Measurements from ENCODE around the gene IFI35.

IFI35 gene

DNA sequence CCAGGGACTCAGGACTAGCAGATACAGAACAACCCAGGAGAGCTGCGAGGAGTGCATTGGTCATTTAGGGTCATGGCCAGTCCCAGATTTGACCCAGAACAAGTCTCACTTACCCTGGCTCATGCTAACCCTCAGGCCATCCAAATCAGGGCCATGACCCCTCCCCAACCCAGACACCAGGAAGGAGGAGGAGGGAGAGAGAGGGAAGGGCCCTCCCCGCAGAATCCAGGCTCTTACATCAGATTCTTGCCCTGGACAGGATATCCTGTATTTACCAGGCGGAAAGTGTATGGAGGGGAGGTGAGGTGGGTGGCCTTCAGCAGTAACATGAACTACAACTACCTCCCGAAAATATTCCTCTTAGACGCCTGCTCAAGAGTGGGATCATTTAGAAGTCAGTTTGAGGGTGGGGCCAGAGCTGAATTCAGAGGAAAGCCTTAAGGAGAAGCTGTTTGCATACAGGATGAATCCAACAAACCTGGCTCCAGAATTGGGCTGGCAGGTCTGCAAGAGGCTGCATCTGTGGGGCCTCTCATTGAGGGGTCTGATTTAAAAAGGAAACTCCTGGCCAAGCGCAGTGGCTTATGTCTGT lies 13.5 kb downstream of the IFI35 start:
- TF ChIP-seq, protein P1, sequence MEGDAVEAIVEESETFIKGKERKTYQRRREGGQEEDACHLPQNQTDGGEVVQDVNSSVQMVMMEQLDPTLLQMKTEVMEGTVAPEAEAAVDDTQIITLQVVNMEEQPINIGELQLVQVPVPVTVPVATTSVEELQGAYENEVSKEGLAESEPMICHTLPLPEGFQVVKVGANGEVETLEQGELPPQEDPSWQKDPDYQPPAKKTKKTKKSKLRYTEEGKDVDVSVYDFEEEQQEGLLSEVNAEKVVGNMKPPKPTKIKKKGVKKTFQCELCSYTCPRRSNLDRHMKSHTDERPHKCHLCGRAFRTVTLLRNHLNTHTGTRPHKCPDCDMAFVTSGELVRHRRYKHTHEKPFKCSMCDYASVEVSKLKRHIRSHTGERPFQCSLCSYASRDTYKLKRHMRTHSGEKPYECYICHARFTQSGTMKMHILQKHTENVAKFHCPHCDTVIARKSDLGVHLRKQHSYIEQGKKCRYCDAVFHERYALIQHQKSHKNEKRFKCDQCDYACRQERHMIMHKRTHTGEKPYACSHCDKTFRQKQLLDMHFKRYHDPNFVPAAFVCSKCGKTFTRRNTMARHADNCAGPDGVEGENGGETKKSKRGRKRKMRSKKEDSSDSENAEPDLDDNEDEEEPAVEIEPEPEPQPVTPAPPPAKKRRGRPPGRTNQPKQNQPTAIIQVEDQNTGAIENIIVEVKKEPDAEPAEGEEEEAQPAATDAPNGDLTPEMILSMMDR (IDR thresholded peaks at IDR 0.05; ENCODE audit: low read length, missing control alignments), result no peak
- H3K4me3 ChIP-seq (replicated peaks; ENCODE audit: low read depth, low read length), result peak overlapping the region; percentile 97
- peak; percentile 60 for DNase-seq (ENCODE audit: low read depth)

DNA sequence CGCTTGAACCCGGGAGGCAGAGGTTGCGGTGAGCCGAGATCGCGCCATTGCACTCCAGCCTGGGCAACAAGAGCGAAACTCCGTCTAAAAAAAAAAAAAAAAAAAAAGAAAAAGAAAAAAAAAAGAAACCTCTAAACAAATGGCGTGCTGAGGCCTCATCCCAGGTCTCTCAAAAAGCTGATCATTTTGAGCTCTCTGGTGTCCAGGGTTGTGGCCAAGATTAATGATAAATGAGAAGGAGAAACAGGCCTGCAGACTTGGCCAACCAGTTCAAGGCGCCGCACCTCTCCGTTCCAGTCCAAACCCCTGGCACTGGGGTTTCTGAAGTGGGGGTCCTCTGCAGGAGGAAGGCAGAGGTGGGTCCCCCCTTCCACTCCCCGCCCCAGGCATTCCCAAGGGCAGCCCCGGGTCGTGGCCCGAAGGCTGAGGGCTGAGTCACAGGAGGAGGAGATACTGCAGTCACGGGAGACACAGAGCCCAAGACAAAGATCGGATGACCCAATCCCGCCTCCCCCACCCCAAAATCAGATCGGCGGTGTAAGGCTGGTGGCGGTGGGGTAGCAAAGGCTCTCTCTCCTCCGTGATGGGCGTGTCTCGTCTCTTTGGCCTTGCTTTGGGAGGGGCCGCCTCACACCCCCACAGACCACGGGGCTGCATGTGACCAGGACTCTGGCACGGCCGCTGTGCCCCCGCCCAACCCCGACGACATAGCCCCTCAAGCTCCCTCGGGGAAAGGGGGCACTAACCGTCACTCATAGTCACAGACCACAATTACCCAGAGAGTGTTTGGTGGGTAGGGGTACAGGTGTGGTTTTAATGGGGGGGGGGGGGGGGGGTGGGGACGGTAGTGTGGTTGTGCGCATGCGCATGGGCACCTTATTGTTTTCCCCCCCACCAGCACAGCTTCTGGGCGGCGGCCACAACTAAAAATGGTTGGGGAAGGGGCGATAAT lies 14.5 kb downstream of the IFI35 start:
- peak overlapping the region; percentile 97 for H3K4me3 ChIP-seq (replicated peaks; ENCODE audit: low read depth, low read length)
- DNase-seq (ENCODE audit: low read depth), result peak; percentile 76
- TF ChIP-seq, protein P1 (IDR thresholded peaks at IDR 0.05; ENCODE audit: low read length, missing control alignments), result no peak

DNA sequence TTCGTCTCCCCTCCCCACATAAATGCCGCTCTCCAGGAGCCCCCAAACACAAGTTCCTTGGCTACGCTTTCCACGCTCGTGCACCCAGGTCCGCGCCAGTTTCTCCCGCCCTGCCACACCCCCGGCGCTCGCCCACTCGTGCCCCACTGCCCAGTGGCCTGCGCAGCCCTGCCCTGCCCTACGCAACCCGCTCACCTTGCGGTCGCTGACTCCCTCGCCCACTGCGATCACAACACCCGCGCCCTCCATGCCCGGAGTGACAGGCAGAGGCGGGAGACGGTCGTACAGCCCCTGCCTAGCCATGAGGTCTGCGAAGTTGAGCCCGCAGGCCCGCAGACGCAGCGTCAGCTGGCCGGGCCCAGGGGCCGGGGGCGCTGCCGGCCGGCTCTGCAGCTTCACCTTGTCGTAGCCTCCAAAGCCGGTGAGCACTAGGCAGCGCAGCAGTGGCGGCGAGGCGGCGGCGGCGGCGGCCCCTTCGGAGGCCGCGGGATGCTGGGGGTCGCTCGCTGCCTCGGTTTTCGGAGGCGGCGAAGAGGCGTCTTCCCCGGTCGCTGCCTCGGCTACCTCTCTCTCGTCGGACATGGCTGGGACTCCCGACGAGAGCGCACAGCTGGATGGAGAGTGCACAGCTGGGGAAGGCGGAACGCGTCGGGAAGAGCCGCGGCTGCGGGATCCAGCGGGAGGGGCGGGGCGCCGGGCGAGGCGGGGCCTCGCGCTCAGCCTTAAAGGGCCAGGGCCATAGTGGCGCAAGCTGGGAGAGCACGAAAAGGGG lies 15.3 kb downstream of the IFI35 start, which contains the start of gene VAT1:
Gene VAT1, minus strand, starts transcription at position 645 of the 772 bp plus-strand sequence. Its CDS starts 63 bp downstream, at position 582.
- TF ChIP-seq, protein P1 (IDR thresholded peaks at IDR 0.05; ENCODE audit: low read length, missing control alignments), result no peak
- H3K4me3 ChIP-seq (replicated peaks; ENCODE audit: low read depth, low read length), result peak within 1 kb of the TSS; percentile 97
- DNase-seq (ENCODE audit: low read depth), result peak; percentile 78

DNA sequence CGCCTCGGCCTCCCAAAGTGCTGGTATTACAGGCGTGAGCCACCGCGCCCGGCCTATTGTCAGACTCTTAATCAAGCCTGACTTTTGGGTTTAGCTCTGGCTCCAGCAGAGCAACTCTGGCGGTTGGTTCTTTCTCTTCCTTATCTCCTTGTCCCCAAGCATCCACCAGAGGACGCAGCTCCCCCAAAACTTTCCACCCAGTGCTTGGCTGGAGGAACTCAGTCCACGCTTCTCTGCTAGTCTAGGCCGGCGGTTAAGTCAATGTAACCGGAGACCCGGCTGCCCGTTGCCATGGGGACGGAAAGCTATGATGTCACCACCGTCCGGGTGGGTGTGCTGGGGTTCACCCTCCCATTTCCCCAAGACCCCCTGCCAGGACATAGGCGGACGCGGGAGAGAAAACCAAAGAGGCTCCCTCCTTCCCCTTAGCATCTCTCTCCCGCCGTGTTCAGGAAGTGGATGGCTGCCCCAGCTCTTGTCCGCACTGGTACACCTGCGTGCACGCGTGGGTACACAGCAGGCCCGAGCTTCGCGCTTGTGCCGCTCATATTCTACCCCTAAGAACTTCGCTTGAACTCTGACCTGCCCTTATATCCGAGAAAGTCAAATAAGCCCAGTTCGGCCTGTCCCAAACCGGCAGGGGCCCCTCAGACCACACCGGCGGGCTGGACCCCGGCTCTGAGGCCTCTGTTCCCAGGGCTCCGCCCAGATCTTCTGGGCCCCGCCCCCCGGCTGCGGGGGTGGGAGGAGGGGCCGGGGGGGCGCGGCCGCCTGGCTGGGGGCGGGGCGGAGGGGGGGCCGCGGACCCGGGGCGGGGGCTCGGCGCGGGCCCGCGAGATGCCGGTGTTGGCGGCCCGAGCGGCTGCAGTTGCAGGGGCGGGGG lies 18.1 kb downstream of the IFI35 start, which contains the start of gene RND2:
Gene RND2, plus strand, starts transcription at position 825 of the 883 bp plus-strand sequence. CDS start 117 bp downstream, outside the sequence.
- TF ChIP-seq, protein P1 (IDR thresholded peaks at IDR 0.05; ENCODE audit: low read length, missing control alignments), result peak; percentile 77
- peak within 1 kb of the TSS; percentile 64 for H3K4me3 ChIP-seq (replicated peaks; ENCODE audit: low read depth, low read length)
- DNase-seq (ENCODE audit: low read depth), result peak; percentile 96

DNA sequence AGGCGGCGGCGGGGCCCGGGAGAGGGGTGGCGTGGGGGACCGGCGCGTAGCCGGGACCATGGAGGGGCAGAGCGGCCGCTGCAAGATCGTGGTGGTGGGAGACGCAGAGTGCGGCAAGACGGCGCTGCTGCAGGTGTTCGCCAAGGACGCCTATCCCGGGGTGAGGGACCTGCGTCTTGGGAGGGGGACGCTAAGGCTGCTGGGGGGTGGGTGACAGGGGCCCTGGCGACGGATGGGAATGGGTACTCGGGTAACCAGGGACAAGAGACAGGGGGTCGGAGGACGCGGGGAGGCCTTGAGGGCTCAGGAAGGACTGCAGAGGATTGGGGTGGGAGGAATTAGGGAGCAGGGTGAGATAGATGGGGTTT lies 18.7 kb downstream of the IFI35 start:
- TF ChIP-seq, protein P1 (IDR thresholded peaks at IDR 0.05; ENCODE audit: low read length, missing control alignments), result no peak
- H3K4me3 ChIP-seq (replicated peaks; ENCODE audit: low read depth, low read length), result peak overlapping the region; percentile 42
- DNase-seq (ENCODE audit: low read depth), result no peak
